Measurements from ENCODE around the gene TPSD1.

TPSD1 gene

DNA sequence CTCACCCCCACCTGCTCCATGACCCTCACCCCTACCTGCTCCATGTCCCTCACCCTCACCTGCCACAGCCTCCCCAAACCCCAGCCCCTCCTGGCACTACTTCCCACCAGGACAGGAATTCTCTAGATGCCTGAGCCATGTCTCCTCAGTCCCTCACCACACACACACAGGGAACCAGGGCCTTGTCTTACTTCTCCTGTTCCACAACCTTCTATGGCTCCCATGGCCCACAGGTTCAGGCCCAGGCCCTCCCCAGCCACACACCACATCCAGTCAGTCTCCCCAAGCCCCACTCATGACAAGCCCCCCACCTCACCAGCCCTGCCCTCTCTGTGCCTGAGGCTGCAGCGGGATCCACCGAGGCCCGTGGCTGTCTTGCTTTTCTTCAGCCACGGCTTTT lies 50.5 kb downstream of the TPSD1 start:
- TF ChIP-seq CTCF (IDR thresholded peaks at IDR 0.05), result no peak

DNA sequence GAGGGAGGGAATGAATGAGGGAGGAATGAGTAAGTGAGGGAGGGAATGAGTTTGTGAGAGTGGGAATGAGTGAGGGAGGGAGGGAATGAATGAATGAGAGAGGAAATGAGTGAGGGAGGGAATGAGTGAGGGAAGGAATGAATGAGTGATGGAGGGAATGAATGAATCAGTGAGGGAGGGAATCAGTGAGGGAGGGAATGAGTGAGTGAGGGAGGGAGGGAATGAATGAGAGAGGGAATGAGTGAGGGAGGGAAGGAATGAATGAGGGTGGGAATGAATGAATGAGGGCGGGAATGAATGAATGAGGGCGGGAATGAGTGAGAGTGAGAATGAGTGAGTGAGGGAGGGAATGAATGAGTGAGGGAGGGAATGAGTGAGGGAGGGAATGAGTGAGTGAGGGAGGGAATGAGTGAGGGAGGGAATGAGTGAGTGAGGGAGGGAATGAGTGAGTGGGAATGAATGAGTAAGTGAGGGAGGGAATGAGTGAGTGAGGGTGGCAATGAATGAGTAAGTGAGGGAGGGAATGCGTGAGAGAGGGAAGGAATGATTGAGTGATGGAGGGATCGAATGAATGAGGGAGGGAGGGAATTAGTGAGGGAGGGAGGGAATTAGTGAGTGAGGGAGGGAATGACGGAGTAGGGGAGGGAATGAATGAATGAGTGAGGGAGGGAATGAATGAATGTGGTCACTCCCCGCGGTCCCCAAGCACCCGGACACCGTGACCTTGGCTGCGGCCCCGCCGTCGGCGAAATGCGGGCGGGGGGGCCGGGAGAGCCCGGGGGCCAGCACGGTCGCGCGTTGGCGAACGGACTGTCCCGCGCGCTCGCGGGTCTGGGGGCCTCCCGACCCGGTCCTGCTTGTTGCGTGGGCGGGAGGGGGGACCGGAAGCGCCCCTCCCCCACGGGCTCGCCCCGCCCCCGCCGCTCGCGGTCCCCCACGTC lies 52.4 kb downstream of the TPSD1 start:
- TF ChIP-seq CTCF (IDR thresholded peaks at IDR 0.05), result no peak
